ENCODE results near the gene KLHL1.

Gene KLHL1

GRCh38 chr13:70014337-70014736 lies 93.9 kb downstream of the KLHL1 start:
- DNase-seq = no peak

GRCh38 chr13:69999875-70000274 lies 108.4 kb downstream of the KLHL1 start:
- DNase-seq = no peak

GRCh38 chr13:69997061-69997460 lies 111.2 kb downstream of the KLHL1 start:
- DNase-seq = no peak

GRCh38 chr13:69980799-69981198 lies 127.5 kb downstream of the KLHL1 start:
- DNase-seq = no peak

- no peak for DNase-seq
These were observed 132.8 kb downstream of the KLHL1 start for GRCh38 chr13:69975496-69975895.

GRCh38 chr13:69970520-69970919 lies 137.7 kb downstream of the KLHL1 start:
- DNase-seq = no peak

- DNase-seq = no peak
These were observed 149.2 kb downstream of the KLHL1 start for GRCh38 chr13:69959046-69959445.

GRCh38 chr13:69956839-69957238 lies 151.4 kb downstream of the KLHL1 start:
- no peak for DNase-seq

- no peak for DNase-seq
These were observed 151.9 kb downstream of the KLHL1 start for GRCh38 chr13:69956349-69956748.

GRCh38 chr13:69955271-69955670 lies 153.0 kb downstream of the KLHL1 start:
- no peak for DNase-seq

- no peak for DNase-seq
These were observed 156.8 kb downstream of the KLHL1 start for GRCh38 chr13:69951412-69951811.

- DNase-seq = no peak
These were observed 158.1 kb downstream of the KLHL1 start for GRCh38 chr13:69950160-69950559.

- DNase-seq = no peak
These were observed 160.2 kb downstream of the KLHL1 start for GRCh38 chr13:69948016-69948415.

- DNase-seq = no peak
These were observed 160.7 kb downstream of the KLHL1 start for GRCh38 chr13:69947582-69947981.

GRCh38 chr13:69946511-69946910 lies 161.7 kb downstream of the KLHL1 start:
- no peak for DNase-seq

GRCh38 chr13:69935043-69935442 lies 173.2 kb downstream of the KLHL1 start:
- DNase-seq = no peak

GRCh38 chr13:69928262-69928661 lies 180.0 kb downstream of the KLHL1 start:
- no peak for DNase-seq

GRCh38 chr13:69921156-69921555 lies 187.1 kb downstream of the KLHL1 start:
- DNase-seq = no peak

- no peak for DNase-seq
These were observed 195.6 kb downstream of the KLHL1 start for GRCh38 chr13:69912630-69913029.

- DNase-seq = no peak
These were observed 197.5 kb downstream of the KLHL1 start for GRCh38 chr13:69910800-69911199.

- no peak for DNase-seq
These were observed 203.5 kb downstream of the KLHL1 start for GRCh38 chr13:69904784-69905183.

- no peak for DNase-seq
These were observed 205.2 kb downstream of the KLHL1 start for GRCh38 chr13:69903081-69903480.

- DNase-seq = no peak
These were observed 225.8 kb downstream of the KLHL1 start for GRCh38 chr13:69882451-69882850.

GRCh38 chr13:69879936-69880335 lies 228.3 kb downstream of the KLHL1 start:
- no peak for DNase-seq

GRCh38 chr13:69872321-69873047 lies 235.8 kb downstream of the KLHL1 start:
- no peak for DNase-seq
